Measurements from ENCODE around the gene NRG3.

The NRG3 gene

GRCh38 chr10:82452046-82452445 is 577.1 kb downstream of the NRG3 start:
- DNase-seq (no peak), ATAC-seq (no peak)
- Mint-ChIP-seq H3K4me1 (no peaks in the 10 kb centered on the region), H3K9me3 (peaks cover 7% of the 10 kb centered on the region), H3K4me3 (no peak overlapping the region), H3K27ac (no peak overlapping the region), H3K27me3 (no peaks in the 10 kb centered on the region), H3K36me3 (ENCODE audit: low read depth) (no peaks in the 10 kb centered on the region)

GRCh38 chr10:82452676-82453075 is 577.7 kb downstream of the NRG3 start:
- Mint-ChIP-seq H3K9me3 (peaks cover 7% of the 10 kb centered on the region), H3K4me1 (no peaks in the 10 kb centered on the region), H3K27ac (no peak overlapping the region), H3K27me3 (no peaks in the 10 kb centered on the region), H3K36me3 (ENCODE audit: low read depth) (no peaks in the 10 kb centered on the region), H3K4me3 (no peak overlapping the region)
- DNase-seq (no peak), ATAC-seq (no peak)

- Mint-ChIP-seq H3K9me3 (peaks cover 7% of the 10 kb centered on the region), H3K4me3 (no peak overlapping the region), H3K27ac (no peak overlapping the region), H3K4me1 (no peaks in the 10 kb centered on the region), H3K27me3 (no peaks in the 10 kb centered on the region), H3K36me3 (ENCODE audit: low read depth) (no peaks in the 10 kb centered on the region)
- ATAC-seq: no peak
- DNase-seq: no peak
These were observed 578.8 kb downstream of the NRG3 start for GRCh38 chr10:82453678-82454293.

GRCh38 chr10:82462910-82463551 is 588.0 kb downstream of the NRG3 start:
- H3K27me3 Mint-ChIP-seq: no peaks in the 10 kb centered on the region
- no peak for ATAC-seq

GRCh38 chr10:82463614-82464013 is 588.6 kb downstream of the NRG3 start:
- Mint-ChIP-seq H3K9me3 (peaks cover 8% of the 10 kb centered on the region), H3K36me3 (ENCODE audit: low read depth) (no peaks in the 10 kb centered on the region), H3K4me3 (no peak overlapping the region), H3K27me3 (no peaks in the 10 kb centered on the region), H3K4me1 (no peaks in the 10 kb centered on the region), H3K27ac (no peak overlapping the region)
- DNase-seq: no peak
- ATAC-seq: no peak

More at GRCh38 chr10:82462910-82463551, 588.0 kb downstream of the NRG3 start:
- Mint-ChIP-seq H3K27ac (no peak overlapping the region), H3K36me3 (ENCODE audit: low read depth) (no peaks in the 10 kb centered on the region), H3K4me1 (no peaks in the 10 kb centered on the region), H3K4me3 (no peak overlapping the region), H3K9me3 (peaks cover 8% of the 10 kb centered on the region)
- DNase-seq: no peak

GRCh38 chr10:82464191-82464818 is 589.3 kb downstream of the NRG3 start:
- H3K36me3 Mint-ChIP-seq (ENCODE audit: low read depth): no peaks in the 10 kb centered on the region
- no peak for ATAC-seq
- no peaks in the 10 kb centered on the region for H3K27me3 Mint-ChIP-seq
- no peak for DNase-seq
- no peak overlapping the region for H3K4me3 Mint-ChIP-seq
- peaks cover 8% of the 10 kb centered on the region for H3K9me3 Mint-ChIP-seq
- H3K27ac Mint-ChIP-seq: no peak overlapping the region
- H3K4me1 Mint-ChIP-seq: no peaks in the 10 kb centered on the region

- no peak for ATAC-seq
- Mint-ChIP-seq H3K4me1 (no peaks in the 10 kb centered on the region), H3K36me3 (ENCODE audit: low read depth) (no peaks in the 10 kb centered on the region), H3K27me3 (no peaks in the 10 kb centered on the region), H3K9me3 (peaks cover 8% of the 10 kb centered on the region), H3K27ac (no peak overlapping the region), H3K4me3 (no peak overlapping the region)
- no peak for DNase-seq
These were observed 590.0 kb downstream of the NRG3 start for GRCh38 chr10:82464966-82465365.

GRCh38 chr10:82468453-82468852 is 593.5 kb downstream of the NRG3 start:
- no peak overlapping the region for H3K27ac Mint-ChIP-seq
- no peaks in the 10 kb centered on the region for H3K27me3 Mint-ChIP-seq
- no peak overlapping the region for H3K4me3 Mint-ChIP-seq
- H3K9me3 Mint-ChIP-seq: no peaks in the 10 kb centered on the region
- H3K36me3 Mint-ChIP-seq (ENCODE audit: low read depth): no peaks in the 10 kb centered on the region
- DNase-seq: no peak
- H3K4me1 Mint-ChIP-seq: no peaks in the 10 kb centered on the region
- ATAC-seq: no peak

GRCh38 chr10:82472406-82473335 is 597.7 kb downstream of the NRG3 start:
- no peaks in the 10 kb centered on the region for H3K36me3 Mint-ChIP-seq (ENCODE audit: low read depth)
- H3K27ac Mint-ChIP-seq: no peak overlapping the region
- H3K27me3 Mint-ChIP-seq: no peaks in the 10 kb centered on the region
- peaks cover 3% of the 10 kb centered on the region for H3K9me3 Mint-ChIP-seq
- no peak for DNase-seq
- no peak overlapping the region for H3K4me3 Mint-ChIP-seq
- H3K4me1 Mint-ChIP-seq: no peaks in the 10 kb centered on the region
- no peak for ATAC-seq

- Mint-ChIP-seq H3K9me3 (peaks cover 16% of the 10 kb centered on the region), H3K4me3 (no peak overlapping the region), H3K27ac (no peak overlapping the region), H3K36me3 (ENCODE audit: low read depth) (no peaks in the 10 kb centered on the region), H3K4me1 (no peaks in the 10 kb centered on the region), H3K27me3 (no peaks in the 10 kb centered on the region)
- ATAC-seq: no peak
- DNase-seq: no peak
These were observed 602.8 kb downstream of the NRG3 start for GRCh38 chr10:82477776-82478175.

GRCh38 chr10:82492647-82493046 is 617.7 kb downstream of the NRG3 start:
- peaks cover 12% of the 10 kb centered on the region for H3K9me3 Mint-ChIP-seq
- H3K4me3 Mint-ChIP-seq: no peak overlapping the region
- H3K36me3 Mint-ChIP-seq (ENCODE audit: low read depth): no peaks in the 10 kb centered on the region
- H3K27ac Mint-ChIP-seq: no peak overlapping the region
- H3K4me1 Mint-ChIP-seq: no peaks in the 10 kb centered on the region
- H3K27me3 Mint-ChIP-seq: no peaks in the 10 kb centered on the region
- no peak for DNase-seq
- ATAC-seq: no peak

- H3K4me1 Mint-ChIP-seq: no peaks in the 10 kb centered on the region
- H3K9me3 Mint-ChIP-seq: peaks cover 15% of the 10 kb centered on the region
- H3K36me3 Mint-ChIP-seq (ENCODE audit: low read depth): no peaks in the 10 kb centered on the region
- H3K27ac Mint-ChIP-seq: no peak overlapping the region
- H3K4me3 Mint-ChIP-seq: no peak overlapping the region
- DNase-seq: no peak
- no peak for ATAC-seq
- H3K27me3 Mint-ChIP-seq: no peaks in the 10 kb centered on the region
These were observed 621.1 kb downstream of the NRG3 start for GRCh38 chr10:82496114-82496513.

- no peak overlapping the region for H3K4me3 Mint-ChIP-seq
- no peak for ATAC-seq
- H3K9me3 Mint-ChIP-seq: peaks cover 11% of the 10 kb centered on the region
- DNase-seq: no peak
- H3K27ac Mint-ChIP-seq: no peak overlapping the region
- no peaks in the 10 kb centered on the region for H3K4me1 Mint-ChIP-seq
- no peaks in the 10 kb centered on the region for H3K36me3 Mint-ChIP-seq (ENCODE audit: low read depth)
- no peaks in the 10 kb centered on the region for H3K27me3 Mint-ChIP-seq
These were observed 622.4 kb downstream of the NRG3 start for GRCh38 chr10:82497439-82497838.

GRCh38 chr10:82498976-82499375 is 624.0 kb downstream of the NRG3 start:
- Mint-ChIP-seq H3K4me1 (no peaks in the 10 kb centered on the region), H3K27me3 (no peaks in the 10 kb centered on the region), H3K36me3 (ENCODE audit: low read depth) (no peaks in the 10 kb centered on the region), H3K9me3 (peaks cover 11% of the 10 kb centered on the region), H3K27ac (no peak overlapping the region), H3K4me3 (no peak overlapping the region)
- ATAC-seq (no peak), DNase-seq (no peak)
